HG03565 (cell line): Measurements from ENCODE around the gene DRC1.

ENCODE experiments used
- ATAC-seq: cut with Tn5 transposase; IDR thresholded peaks from one replicate; pipeline ENCODE4 v1.9.1; 2021; ENCODE audit warnings: mild to moderate bottlenecking, moderate library complexity; ENCODE audit not compliant: unreplicated experiment

Gene DRC1

GRCh38 chr2:26489213-26489850 lies 87.6 kb downstream of the DRC1 start:
- no peak for ATAC-seq

- no peak for ATAC-seq
Observed at GRCh38 chr2:26491563-26492167, 89.9 kb downstream of the DRC1 start.

GRCh38 chr2:26492749-26493515 lies 91.2 kb downstream of the DRC1 start:
- ATAC-seq, result no peak

- no peak for ATAC-seq
Observed at GRCh38 chr2:26493566-26493965, 91.8 kb downstream of the DRC1 start.

GRCh38 chr2:26494199-26494598 lies 92.5 kb downstream of the DRC1 start:
- no peak for ATAC-seq

GRCh38 chr2:26494891-26495290 lies 93.2 kb downstream of the DRC1 start:
- no peak for ATAC-seq

GRCh38 chr2:26495705-26496297 lies 94.1 kb downstream of the DRC1 start:
- no peak for ATAC-seq

GRCh38 chr2:26500406-26500805 lies 98.7 kb downstream of the DRC1 start:
- ATAC-seq, result no peak

- ATAC-seq, result no peak
Observed at GRCh38 chr2:26503231-26503880, 101.6 kb downstream of the DRC1 start.

- ATAC-seq, result no peak
Observed at GRCh38 chr2:26504002-26504401, 102.3 kb downstream of the DRC1 start.

GRCh38 chr2:26506279-26506678 lies 104.6 kb downstream of the DRC1 start:
- ATAC-seq, result no peak
